H9 (cell line): ENCODE results near the gene CXCR3. TPM values are rescaled to one million over a fixed set of nuclear protein-coding genes. Genes with fewer than 3 reads are reported as not detected.

Source experiments
- DNase-seq: peaks from one replicate; pipeline ENCODE4 v3.0.0-alpha.2; 2017
- H2AFZ ChIP-seq: one replicate; pipeline ENCODE4 v1.6.1; 2013; ENCODE audit warnings: mild to moderate bottlenecking, low read length, control low read depth, moderate library complexity
- H2AK5ac ChIP-seq: 2 replicates; pipeline ENCODE4 v1.6.1; 2013; ENCODE audit warnings: low read length, control low read depth, mixed read lengths; ENCODE audit not compliant: insufficient read length
- H2BK120ac ChIP-seq: one replicate; pipeline ENCODE4 v1.6.1; 2013; ENCODE audit warnings: low read depth, mild to moderate bottlenecking, low read length, control low read depth, inconsistent platforms; ENCODE audit not compliant: poor library complexity, severe bottlenecking
- H2BK12ac ChIP-seq: 2 replicates; pipeline ENCODE4 v1.6.1; 2013; ENCODE audit warnings: low read length, control low read depth, mixed read lengths, low read depth; ENCODE audit not compliant: insufficient read length
- H2BK15ac ChIP-seq: 2 replicates; pipeline ENCODE4 v1.6.1; 2013; ENCODE audit warnings: low read depth, low read length, control low read depth
- H2BK20ac ChIP-seq: one replicate; pipeline ENCODE4 v1.6.1; 2013; ENCODE audit warnings: low read depth, mild to moderate bottlenecking, low read length, control low read depth, inconsistent platforms; ENCODE audit not compliant: poor library complexity, severe bottlenecking
- H2BK5ac ChIP-seq: 2 replicates; pipeline ENCODE4 v1.6.1; 2013; ENCODE audit warnings: low read length, control low read depth, mixed read lengths; ENCODE audit not compliant: insufficient read length
- H3K14ac ChIP-seq: 2 replicates; pipeline ENCODE4 v1.6.1; 2013; ENCODE audit warnings: low read length, control low read depth; ENCODE audit not compliant: insufficient read depth
- H3K18ac ChIP-seq: 2 replicates; pipeline ENCODE4 v1.6.1; 2013; ENCODE audit warnings: low read depth, mild to moderate bottlenecking, mixed read lengths, low read length, control low read depth; ENCODE audit not compliant: insufficient read length
- H3K23ac ChIP-seq: 2 replicates; pipeline ENCODE4 v1.6.1; 2013; ENCODE audit warnings: low read length, control low read depth, mixed read lengths, low read depth; ENCODE audit not compliant: insufficient read length
- H3K23me2 ChIP-seq: 2 replicates; pipeline ENCODE4 v1.6.1; 2013; ENCODE audit warnings: low read depth, mild to moderate bottlenecking, mixed read lengths, low read length, control low read depth; ENCODE audit not compliant: insufficient read length, poor library complexity, severe bottlenecking
- H3K27ac ChIP-seq: 2 replicates; pipeline ENCODE4 v1.5.1; 2013; ENCODE audit warnings: low read length, control low read depth, mixed read lengths, low read depth; ENCODE audit not compliant: insufficient read length
- H3K27me3 ChIP-seq: 2 replicates; pipeline ENCODE4 v1.6.1; 2013; ENCODE audit warnings: low read length, control low read depth, inconsistent platforms; ENCODE audit not compliant: insufficient read depth
- H3K4ac ChIP-seq: 2 replicates; pipeline ENCODE4 v1.6.1; 2013; ENCODE audit warnings: low read depth, mild to moderate bottlenecking, control low read depth, inconsistent platforms, low read length, moderate library complexity
- H3K4me1 ChIP-seq: 2 replicates; pipeline ENCODE4 v1.6.1; 2013; ENCODE audit warnings: low read length, control low read depth, inconsistent platforms; ENCODE audit not compliant: insufficient read depth
- H3K4me2 ChIP-seq: 2 replicates; pipeline ENCODE4 v1.6.1; 2013; ENCODE audit warnings: low read length, control low read depth, mixed read lengths; ENCODE audit not compliant: insufficient read length, insufficient read depth
- H3K56ac ChIP-seq: 2 replicates; pipeline ENCODE4 v1.6.1; 2013; ENCODE audit warnings: low read depth, mild to moderate bottlenecking, mixed read lengths, low read length, control low read depth; ENCODE audit not compliant: insufficient read length
- H3K79me1 ChIP-seq: 2 replicates; pipeline ENCODE4 v1.6.1; 2013; ENCODE audit warnings: low read depth, mild to moderate bottlenecking, moderate library complexity, low read length, control low read depth, inconsistent platforms; ENCODE audit not compliant: insufficient read depth, poor library complexity, severe bottlenecking
- H3K79me2 ChIP-seq: 2 replicates; pipeline ENCODE4 v1.6.1; 2013; ENCODE audit warnings: low read length, control low read depth, inconsistent platforms; ENCODE audit not compliant: insufficient read depth
- H3K9ac ChIP-seq: 2 replicates; pipeline ENCODE4 v1.6.1; 2013; ENCODE audit warnings: low read length, control low read depth, mixed read lengths; ENCODE audit not compliant: insufficient read length; ENCODE audit errors: extremely low read depth
- H3K9me3 ChIP-seq: one replicate; pipeline ENCODE4 v1.6.1; 2013; ENCODE audit warnings: low read depth, low read length, inconsistent platforms; ENCODE audit not compliant: control insufficient read depth
- H3T11ph ChIP-seq: one replicate; pipeline ENCODE4 v1.6.1; 2013; ENCODE audit warnings: mild to moderate bottlenecking, low read length, control low read depth, inconsistent platforms
- H4K20me1 ChIP-seq: one replicate; pipeline ENCODE4 v1.6.1; 2013; ENCODE audit not compliant: control insufficient read depth, insufficient read length, insufficient read depth
- H4K5ac ChIP-seq: 2 replicates; pipeline ENCODE4 v1.6.1; 2013; ENCODE audit warnings: low read depth, mild to moderate bottlenecking, mixed read lengths, low read length, control low read depth; ENCODE audit not compliant: insufficient read length
- H4K8ac ChIP-seq: replicated peaks from 2 replicates; pipeline ENCODE4 v1.6.1; 2013; ENCODE audit warnings: low read length, control low read depth, mixed read lengths, low read depth; ENCODE audit not compliant: insufficient read length
- H4K91ac ChIP-seq: 2 replicates; pipeline ENCODE4 v1.6.1; 2013; ENCODE audit warnings: low read depth, mild to moderate bottlenecking, moderate library complexity, mixed read lengths, low read length, control low read depth; ENCODE audit not compliant: insufficient read length
- H3K27ac Mint-ChIP-seq, 3 experiments: 2 replicates in 2 of 3; 3 replicates in 1 of 3; pipeline ENCODE4 v1.8.0; 2020 to 2021; ENCODE audit warnings: mixed read lengths in 3 of 3, mild to moderate bottlenecking in 1 of 3, moderate library complexity in 1 of 3
- H3K27me3 Mint-ChIP-seq: 2 replicates; pipeline ENCODE4 v1.8.0; 2021; ENCODE audit warnings: low read depth, mild to moderate bottlenecking, moderate library complexity, mixed read lengths
- H3K36me3 Mint-ChIP-seq, 3 experiments: 2 replicates in 2 of 3; 3 replicates in 1 of 3; pipeline ENCODE4 v1.8.0; 2020 to 2021; ENCODE audit warnings: low read depth in 3 of 3, mixed read lengths in 3 of 3; ENCODE audit not compliant: insufficient read depth in 1 of 3
- H3K4me1 Mint-ChIP-seq, 2 experiments: 2 replicates each; pipeline ENCODE4 v1.8.0; 2020; ENCODE audit warnings: mixed read lengths in 2 of 2
- H3K4me3 Mint-ChIP-seq, 2 experiments: 2 replicates in 1 of 2; 3 replicates in 1 of 2; pipeline ENCODE4 v1.8.0; 2020 to 2021; ENCODE audit warnings: mild to moderate bottlenecking in 2 of 2, mixed read lengths in 2 of 2, moderate library complexity in 1 of 2
- H3K9me3 Mint-ChIP-seq, 2 experiments: 2 replicates in 1 of 2; 3 replicates in 1 of 2; pipeline ENCODE4 v1.8.0; 2020; ENCODE audit warnings: mild to moderate bottlenecking in 2 of 2, mixed read lengths in 2 of 2, moderate library complexity in 1 of 2
- CTCF ChIP-seq: fragments of 200-600 bp; sonication (generic); conservative IDR thresholded peaks from 3 replicates; pipeline ENCODE4 v1.8.0; 2021; ENCODE audit warnings: antibody characterized with exemption, mild to moderate bottlenecking
- WGBS: extraction: QIAGEN DNeasy Blood & Tissue Kit; methylation state at CpG from one replicate; pipeline ENCODE4 v1.1.7; 2013; ENCODE audit warnings: missing lambda C conversion rate, low lambda C conversion rate, mixed read lengths; ENCODE audit not compliant: insufficient read length; ENCODE audit errors: extremely low coverage; 5-methylcytosine and 5-hydroxymethylcytosine counted together
- total RNA-seq: library from RNA; stranded (reverse); gene quantifications from 2 replicates; pipeline ENCODE4 v1.2.1, GENCODE V29; 2021

Gene CXCR3
- total RNA-seq, 1 experiment from 2014 or later: not detected

- Histone ChIP-seq H3K79me2 (no peaks in the 10 kb centered on the region), H2BK15ac (no peak overlapping the region), H2AK5ac (no peak overlapping the region), H4K8ac (no peak overlapping the region), H3K4ac (no peak overlapping the region), H3K9me3 (peaks cover 25% of the 10 kb centered on the region), H3K9ac (no peak overlapping the region), H3K4me2 (no peak overlapping the region), H3K14ac (no peak overlapping the region), H3K27me3 (no peaks in the 10 kb centered on the region), H2BK120ac (no peak overlapping the region), H2BK5ac (no peak overlapping the region), H3K56ac (no peak overlapping the region), H2AFZ (no peak overlapping the region), H3K23me2 (no peaks in the 10 kb centered on the region), H4K20me1 (no peaks in the 10 kb centered on the region), H3K18ac (no peak overlapping the region), H3K4me1 (no peaks in the 10 kb centered on the region), H3K79me1 (no peaks in the 10 kb centered on the region), H4K91ac (no peak overlapping the region), H3K23ac (no peak overlapping the region), H2BK20ac (no peak overlapping the region), H3K27ac (no peak overlapping the region), H2BK12ac (no peak overlapping the region), H3T11ph (no peak overlapping the region), H4K5ac (no peak overlapping the region)
- no peak overlapping the region for H3K27ac Mint-ChIP-seq
- H3K9me3 Mint-ChIP-seq: peaks cover 69 to 73% of the 10 kb centered on the region in 2 experiments
- H3K4me3 Mint-ChIP-seq: no peak overlapping the region; a peak in 1 of 5 replicates
- TF ChIP-seq CTCF: no peak
- no CpG with 5 or more reads among the region's 6 CpGs for WGBS
- peaks cover 0 to 6% (median 2%) of the 10 kb centered on the region in 3 experiments; a peak in 4 of 7 replicates for H3K36me3 Mint-ChIP-seq
- no peaks in the 10 kb centered on the region for H3K27me3 Mint-ChIP-seq
- no peak for DNase-seq
- H3K4me1 Mint-ChIP-seq: peaks cover 2 to 9% of the 10 kb centered on the region in 2 experiments; a peak in 1 of 4 replicates
Observed at GRCh38 chrX:71626576-71626975, 8.3 kb upstream of the CXCR3 start.
